Parathyroid adenoma (tissue), 2 donors: Measurements from ENCODE around the gene NADK.

Experiments used
- H2AFZ ChIP-seq: fragments of 300-600 bp; sonication (generic); one replicate; pipeline ENCODE4 v1.7.0; 2017; ENCODE audit warnings: antibody characterized with exemption, mild to moderate bottlenecking
- H3K27ac ChIP-seq: fragments of 300-600 bp; sonication (generic); one replicate; pipeline ENCODE4 v1.7.0; 2017
- H3K27me3 ChIP-seq: fragments of 300-600 bp; sonication (generic); one replicate; pipeline ENCODE4 v1.7.0; 2017; ENCODE audit warnings: low read length; ENCODE audit not compliant: control insufficient read depth, insufficient read depth
- H3K36me3 ChIP-seq: fragments of 300-600 bp; sonication (generic); one replicate; pipeline ENCODE4 v1.7.0; 2017; ENCODE audit warnings: low read length; ENCODE audit not compliant: control insufficient read depth, insufficient read depth
- H3K4me1 ChIP-seq: fragments of 300-600 bp; sonication (generic); one replicate; pipeline ENCODE4 v1.7.0; 2017; ENCODE audit warnings: control low read depth
- H3K4me2 ChIP-seq: fragments of 300-600 bp; sonication (generic); one replicate; pipeline ENCODE4 v1.7.0; 2017; ENCODE audit warnings: low read length
- H3K4me3 ChIP-seq: fragments of 300-600 bp; sonication (generic); one replicate; pipeline ENCODE4 v1.7.0; 2017; ENCODE audit warnings: low read depth, low read length
- H3K79me2 ChIP-seq: fragments of 300-600 bp; sonication (generic); one replicate; pipeline ENCODE4 v1.7.0; 2017; ENCODE audit warnings: control low read depth
- H3K9ac ChIP-seq: fragments of 300-600 bp; sonication (generic); one replicate; pipeline ENCODE4 v1.7.0; 2017; ENCODE audit warnings: mild to moderate bottlenecking
- H3K9me3 ChIP-seq: fragments of 300-600 bp; sonication (generic); one replicate; pipeline ENCODE4 v1.7.0; 2017; ENCODE audit warnings: low read length; ENCODE audit not compliant: control insufficient read depth
- CTCF ChIP-seq: fragments of 300-600 bp; sonication (generic); IDR thresholded peaks from one replicate; pipeline ENCODE4 v1.7.0; 2017; ENCODE audit warnings: antibody characterized with exemption, mild to moderate bottlenecking
- donor health status: primary hyperparathyroidism.

Gene NADK

GRCh38 chr1:1777950-1778662 lies at the start of gene NADK:
NADK (minus strand) TSS chr1:1778470; CDS start chr1:1765406, 13,064 bp downstream.
- Histone ChIP-seq H3K79me2 (peaks cover 10% of the 10 kb centered on the region), H3K4me3 (peak within 1 kb of the TSS; percentile 80), H3K4me2 (peak within 1 kb of the TSS; percentile 95), H3K4me1 (peaks cover 3% of the 10 kb centered on the region), H2AFZ (peak within 1 kb of the TSS; percentile 85), H3K27me3 (no peaks in the 10 kb centered on the region), H3K36me3 (no peaks in the 10 kb centered on the region), H3K27ac (peak within 1 kb of the TSS; percentile 56), H3K9me3 (no peaks in the 10 kb centered on the region), H3K9ac (no peak within 1 kb of the TSS)
- no peak for TF ChIP-seq CTCF

GRCh38 chr1:1827089-1827848 lies 49.0 kb upstream of the NADK start:
- Histone ChIP-seq H3K4me1 (no peaks in the 10 kb centered on the region), H2AFZ (no peak overlapping the region), H3K79me2 (peaks cover 9% of the 10 kb centered on the region), H3K9ac (no peak overlapping the region), H3K27ac (no peak overlapping the region), H3K4me2 (no peak overlapping the region), H3K27me3 (no peaks in the 10 kb centered on the region), H3K9me3 (no peaks in the 10 kb centered on the region), H3K36me3 (no peaks in the 10 kb centered on the region), H3K4me3 (no peak overlapping the region)
- TF ChIP-seq CTCF, result no peak

- no peaks in the 10 kb centered on the region for H3K9me3 ChIP-seq
- no peaks in the 10 kb centered on the region for H3K27me3 ChIP-seq
- no peaks in the 10 kb centered on the region for H3K36me3 ChIP-seq
- no peak overlapping the region for H2AFZ ChIP-seq
- no peak overlapping the region for H3K27ac ChIP-seq
- no peak overlapping the region for H3K4me3 ChIP-seq
- no peak overlapping the region for H3K9ac ChIP-seq
- TF ChIP-seq CTCF, result no peak
- no peaks in the 10 kb centered on the region for H3K4me1 ChIP-seq
- peaks cover 9% of the 10 kb centered on the region for H3K79me2 ChIP-seq
- no peak overlapping the region for H3K4me2 ChIP-seq
Measured at GRCh38 chr1:1826356-1827088, 48.3 kb upstream of the NADK start.

GRCh38 chr1:1825217-1825616 lies 46.9 kb upstream of the NADK start:
- no peak for TF ChIP-seq CTCF
- Histone ChIP-seq H3K36me3 (no peaks in the 10 kb centered on the region), H3K27ac (no peak overlapping the region), H3K9me3 (no peaks in the 10 kb centered on the region), H2AFZ (no peak overlapping the region), H3K4me3 (no peak overlapping the region), H3K4me1 (no peaks in the 10 kb centered on the region), H3K27me3 (no peaks in the 10 kb centered on the region), H3K79me2 (no peaks in the 10 kb centered on the region), H3K9ac (no peak overlapping the region), H3K4me2 (no peak overlapping the region)
